Fibroblast of lung (primary cell): Measurements from ENCODE around the gene C11orf24. TPM values are rescaled to one million over a fixed set of nuclear protein-coding genes. Genes with fewer than 3 reads are reported as not detected.
"Not testable (repeated sequence)": the region's sequence is repeated elsewhere in the genome, so short reads cannot be mapped to it uniquely, and the experiment has no call there.

ENCODE experiments used
- DNase-seq, 2 donors: peaks; one replicate each; pipeline versions ENCODE4 v3.0.0 to v3.0.0-alpha.2; 2010; ENCODE audit warnings: low read depth in 2 of 2
- H2AFZ ChIP-seq: 2 replicates; pipeline ENCODE4 v1.5.1; 2012; ENCODE audit warnings: low read length, control low read depth, inconsistent platforms
- H3K27ac ChIP-seq: 2 replicates; pipeline ENCODE4 v1.5.1; 2011; ENCODE audit warnings: low read length, control low read depth; ENCODE audit not compliant: insufficient read depth
- H3K27me3 ChIP-seq: 2 replicates; pipeline ENCODE4 v1.5.1; 2011; ENCODE audit warnings: mild to moderate bottlenecking, low read length; ENCODE audit not compliant: control insufficient read depth, insufficient read depth
- H3K36me3 ChIP-seq: 2 replicates; pipeline ENCODE4 v1.5.1; 2011; ENCODE audit warnings: low read length; ENCODE audit not compliant: control insufficient read depth, insufficient read depth
- H3K4me1 ChIP-seq: 2 replicates; pipeline ENCODE4 v1.5.1; 2011; ENCODE audit warnings: low read length; ENCODE audit not compliant: control insufficient read depth, insufficient read depth; ENCODE audit errors: extremely low read depth
- H3K4me2 ChIP-seq: 2 replicates; pipeline ENCODE4 v1.5.1; 2011; ENCODE audit warnings: low read length, control low read depth; ENCODE audit not compliant: insufficient read depth; ENCODE audit errors: extremely low read depth
- H3K4me3 ChIP-seq, 4 experiments: fragments of 200-600 bp in 1 of 4; sonication (generic) in 1 of 4; replicated peaks in 1 of 4; 2 replicates each; pipeline ENCODE4 v1.5.1; 2011 to 2016; ENCODE audit warnings: low read length in 4 of 4, low read depth in 3 of 4, mild to moderate bottlenecking in 3 of 4, control low read depth in 2 of 4, inconsistent platforms in 1 of 4, mixed read lengths in 1 of 4; ENCODE audit not compliant: insufficient read depth in 1 of 4; ENCODE audit errors: control extremely low read depth in 1 of 4
- H3K79me2 ChIP-seq: 2 replicates; pipeline ENCODE4 v1.5.1; 2012; ENCODE audit warnings: mild to moderate bottlenecking, low read length, inconsistent platforms; ENCODE audit not compliant: control insufficient read depth, insufficient read depth
- H3K9ac ChIP-seq: 2 replicates; pipeline ENCODE4 v1.5.1; 2011; ENCODE audit warnings: mild to moderate bottlenecking, low read length, control low read depth; ENCODE audit not compliant: insufficient read depth
- H3K9me3 ChIP-seq: 2 replicates; pipeline ENCODE4 v1.5.1; 2012; ENCODE audit warnings: low read depth, low read length; ENCODE audit not compliant: control insufficient read depth, insufficient read depth
- H4K20me1 ChIP-seq: 2 replicates; pipeline ENCODE4 v1.5.1; 2011; ENCODE audit warnings: low read length; ENCODE audit not compliant: control insufficient read depth, insufficient read depth; ENCODE audit errors: extremely low read depth
- CTCF ChIP-seq, 2 donors: IDR thresholded peaks in 1 of 2; conservative IDR thresholded peaks in 1 of 2; 1 replicate in 1 of 2; 2 replicates in 1 of 2; pipeline ENCODE4 v1.5.1; 2011 to 2012; ENCODE audit warnings: low read length in 2 of 2, control low read depth in 1 of 2, inconsistent platforms in 1 of 2, low read depth in 1 of 2, mild to moderate bottlenecking in 1 of 2
- EZH2 ChIP-seq: IDR thresholded peaks from 2 replicates; pipeline ENCODE4 v1.5.1; 2012; ENCODE audit warnings: low read length, control low read depth, mild to moderate bottlenecking; ENCODE audit errors: missing control alignments
- polyA plus RNA-seq, 2 donors: library from polyadenylated mRNA; depleted of rRNA in 1 of 2; stranded (reverse) in 1 of 2; unstranded in 1 of 2; fragments of >200 nt; gene quantifications; 2 replicates each; pipeline ENCODE4 v1.2.1, GENCODE V29; 2011 to 2012; ENCODE audit warnings: missing spikeins in 1 of 2
- total RNA-seq: library from RNA; depleted of rRNA; stranded (reverse); fragments of >200 nt; gene quantifications from 2 replicates; pipeline ENCODE4 v1.2.1, GENCODE V29; 2014

The C11orf24 gene
- total and polyA plus RNA-seq, 2 donors (not counting 1 experiment from before 2014, with no cell fraction given) = 25.4 to 45.6 TPM

DNA sequence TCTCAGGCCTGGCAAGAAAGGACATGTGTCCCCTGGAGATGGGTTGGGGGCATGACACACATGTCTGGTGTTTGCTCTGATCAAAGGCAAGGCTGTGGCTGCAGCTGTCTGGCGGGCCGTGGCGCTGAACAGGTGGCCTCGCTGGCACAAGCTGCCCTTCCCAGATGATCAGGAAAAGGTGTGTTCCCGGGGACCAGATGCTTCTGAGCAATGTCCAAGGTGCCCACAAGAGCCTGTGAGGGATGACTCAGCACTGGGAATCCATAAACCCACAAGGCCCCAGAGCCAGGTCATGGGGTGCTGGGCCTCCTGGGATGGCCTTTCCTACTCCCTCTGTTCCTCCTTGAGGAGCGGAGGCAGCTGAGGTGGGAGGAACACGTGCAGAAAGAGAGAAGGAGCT, 30.9 kb upstream of the C11orf24 start:
- TF ChIP-seq CTCF (conservative IDR thresholded peaks at IDR 0.05 in 1 of 2, IDR thresholded peaks at IDR 0.05 in 1 of 2; ENCODE audit: low read depth in 1 of 2, low read length in 2 of 2) (no peak), EZH2 (no peak)
- no peaks in the 10 kb centered on the region for H3K4me1 ChIP-seq
- DNase-seq = peak; percentile 30 to 47
- H3K36me3 ChIP-seq = no peaks in the 10 kb centered on the region
- H3K27me3 ChIP-seq = no peaks in the 10 kb centered on the region
- H2AFZ ChIP-seq = no peak overlapping the region
- no peak overlapping the region for H3K27ac ChIP-seq
- H3K4me2 ChIP-seq = no peak overlapping the region
- H3K9me3 ChIP-seq = no peaks in the 10 kb centered on the region
- no peaks in the 10 kb centered on the region for H3K79me2 ChIP-seq
- H3K4me3 ChIP-seq = no peak overlapping the region
- no peak overlapping the region for H3K9ac ChIP-seq
- H4K20me1 ChIP-seq = no peaks in the 10 kb centered on the region

DNA sequence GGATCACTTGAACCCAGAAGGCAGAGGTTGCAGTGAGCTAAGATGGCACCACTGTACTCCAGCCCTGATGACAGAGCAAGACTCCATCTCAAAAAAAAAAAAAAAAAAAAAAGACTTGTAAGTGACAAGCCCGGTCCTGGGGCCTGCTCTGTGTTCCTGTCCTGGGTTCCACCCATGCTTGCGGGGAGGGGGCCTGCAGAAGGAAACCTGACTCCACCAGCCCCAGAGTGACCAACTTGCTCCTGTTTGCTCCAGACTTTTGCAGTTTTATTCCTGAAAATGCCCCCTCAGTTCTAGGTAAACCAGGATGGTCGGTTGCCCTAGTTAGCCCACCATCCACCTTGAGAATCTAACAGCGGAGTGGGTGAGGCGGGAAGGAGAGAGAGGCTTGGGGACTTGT, 30.5 kb upstream of the C11orf24 start:
- TF ChIP-seq CTCF (conservative IDR thresholded peaks at IDR 0.05 in 1 of 2, IDR thresholded peaks at IDR 0.05 in 1 of 2; ENCODE audit: low read depth in 1 of 2, low read length in 2 of 2) (no peak), EZH2 (no peak)
- Histone ChIP-seq H3K4me1 (peaks cover 2% of the 10 kb centered on the region), H3K27me3 (no peaks in the 10 kb centered on the region), H3K27ac (no peak overlapping the region), H3K4me2 (no peak overlapping the region), H3K36me3 (no peaks in the 10 kb centered on the region), H4K20me1 (no peaks in the 10 kb centered on the region), H2AFZ (no peak overlapping the region), H3K9me3 (no peaks in the 10 kb centered on the region), H3K79me2 (no peaks in the 10 kb centered on the region), H3K9ac (no peak overlapping the region), H3K4me3 (no peak overlapping the region)
- DNase-seq = no peak

- Histone ChIP-seq H3K9me3 (no peaks in the 10 kb centered on the region), H3K79me2 (no peaks in the 10 kb centered on the region), H4K20me1 (no peaks in the 10 kb centered on the region), H3K27me3 (no peaks in the 10 kb centered on the region), H3K9ac (no peak overlapping the region), H3K4me1 (peaks cover 2% of the 10 kb centered on the region), H3K27ac (no peak overlapping the region), H3K36me3 (no peaks in the 10 kb centered on the region), H2AFZ (no peak overlapping the region), H3K4me3 (no peak overlapping the region), H3K4me2 (no peak overlapping the region)
- TF ChIP-seq CTCF (conservative IDR thresholded peaks at IDR 0.05 in 1 of 2, IDR thresholded peaks at IDR 0.05 in 1 of 2; ENCODE audit: low read depth in 1 of 2, low read length in 2 of 2) (no peak), EZH2 (no peak)
- no peak for DNase-seq
These were observed 28.5 kb upstream of the C11orf24 start for GRCh38 chr11:68300076-68300830.

- not testable (repeated sequence) for H3K9me3 ChIP-seq, DNase-seq, H4K20me1 ChIP-seq, H3K27me3 ChIP-seq, H3K9ac ChIP-seq, H3K4me2 ChIP-seq, H3K27ac ChIP-seq, H3K4me3 ChIP-seq, H3K4me1 ChIP-seq, H2AFZ ChIP-seq, H3K79me2 ChIP-seq, H3K36me3 ChIP-seq
These were observed 27.7 kb upstream of the C11orf24 start for GRCh38 chr11:68299517-68299879.
